DOHH2 (cell line): ENCODE measurements around the gene BAX.

Experiments
- H3F3A ChIP-seq: fragments of 200-600 bp; sonication (generic), shearing (Covaris generic); 2 replicates; pipeline ENCODE4 v1.6.0; 2016; ENCODE audit warnings: antibody characterized with exemption, mild to moderate bottlenecking; ENCODE audit not compliant: control insufficient read depth, insufficient read depth
- H3K27ac ChIP-seq: fragments of 200-600 bp; sonication (generic); 2 replicates; pipeline ENCODE4 v1.5.1; 2014; ENCODE audit warnings: low read depth, mild to moderate bottlenecking, low read length, moderate library complexity
- H3K27me3 ChIP-seq: fragments of 200-600 bp; sonication (generic); 2 replicates; pipeline ENCODE4 v1.6.1; 2014; ENCODE audit warnings: mild to moderate bottlenecking, low read length, mixed read lengths; ENCODE audit not compliant: control insufficient read depth
- H3K36me3 ChIP-seq: fragments of 200-600 bp; sonication (generic); 2 replicates; pipeline ENCODE4 v1.6.1; 2014; ENCODE audit warnings: mild to moderate bottlenecking, low read length, moderate library complexity, mixed read lengths; ENCODE audit not compliant: control insufficient read depth
- H3K4me1 ChIP-seq: fragments of 200-600 bp; sonication (generic); 2 replicates; pipeline ENCODE4 v1.6.1; 2014; ENCODE audit warnings: mild to moderate bottlenecking, low read length, mixed read lengths; ENCODE audit not compliant: control insufficient read depth
- H3K4me2 ChIP-seq: fragments of 200-600 bp; sonication (generic); 2 replicates; pipeline ENCODE4 v1.6.0; 2014; ENCODE audit warnings: mild to moderate bottlenecking, low read length, moderate library complexity
- H3K4me3 ChIP-seq: fragments of 200-600 bp; sonication (generic); 2 replicates; pipeline ENCODE4 v1.5.1; 2014; ENCODE audit warnings: mild to moderate bottlenecking, low read length, mixed read lengths
- H3K79me2 ChIP-seq: fragments of 200-600 bp; sonication (generic); 2 replicates; pipeline ENCODE4 v1.6.1; 2014; ENCODE audit warnings: mild to moderate bottlenecking, low read length, mixed read lengths; ENCODE audit not compliant: control insufficient read depth
- H3K9me2 ChIP-seq: fragments of 200-600 bp; sonication (generic); replicated peaks from 2 replicates; pipeline ENCODE4 v1.6.1; 2014; ENCODE audit warnings: mild to moderate bottlenecking, low read length, mixed read lengths; ENCODE audit not compliant: control insufficient read depth
- H3K9me3 ChIP-seq: fragments of 200-600 bp; sonication (generic); 2 replicates; pipeline ENCODE4 v1.6.1; 2014; ENCODE audit warnings: antibody characterized with exemption, low read length, mixed read lengths; ENCODE audit not compliant: control insufficient read depth, insufficient read depth
- H4K20me1 ChIP-seq: fragments of 200-600 bp; sonication (generic); 2 replicates; pipeline ENCODE4 v1.6.0; 2014; ENCODE audit warnings: low read depth, mild to moderate bottlenecking, antibody characterized with exemption, low read length, moderate library complexity; ENCODE audit not compliant: control insufficient read depth, insufficient read depth
- CTCF ChIP-seq: fragments of 200-600 bp; sonication (generic); IDR thresholded peaks from one replicate; pipeline ENCODE4 v1.5.1; 2014; ENCODE audit warnings: antibody characterized with exemption, mild to moderate bottlenecking, low read depth, low read length; ENCODE audit not compliant: poor library complexity, severe bottlenecking
- EZH2phosphoT487 ChIP-seq: fragments of 200-600 bp; sonication (generic); IDR thresholded peaks from 2 replicates; pipeline ENCODE4 v1.6.1; 2017; ENCODE audit warnings: borderline replicate concordance, mild to moderate bottlenecking, antibody characterized with exemption, low read length, moderate library complexity, mixed read lengths

BAX gene

GRCh38 chr19:48954595-48955307 lies at the start of gene BAX:
Gene BAX, plus strand, starts transcription at chr19:48954875. Its CDS starts 54 bp downstream, at chr19:48954929.
- H3K27me3 ChIP-seq, result no peaks in the 10 kb centered on the region

GRCh38 chr19:48905664-48906063 lies 49.0 kb upstream of the BAX start:
- H3K4me1 ChIP-seq, result peaks cover 41% of the 10 kb centered on the region
- H3F3A ChIP-seq, result 0 out of 2 replicates have a peak, but pooled peaks cover 7% of the 10 kb centered on the region
- H4K20me1 ChIP-seq, result no peaks in the 10 kb centered on the region
- peaks cover 50% of the 10 kb centered on the region for H3K36me3 ChIP-seq
- H3K4me2 ChIP-seq, result no peak overlapping the region
- no peaks in the 10 kb centered on the region for H3K9me2 ChIP-seq
- no peak overlapping the region for H3K4me3 ChIP-seq
- no peaks in the 10 kb centered on the region for H3K27me3 ChIP-seq
- H3K9me3 ChIP-seq, result no peaks in the 10 kb centered on the region
- no peak for TF ChIP-seq CTCF
- TF ChIP-seq EZH2phosphoT487, result no peak
- H3K79me2 ChIP-seq, result peaks cover 23% of the 10 kb centered on the region
- H3K27ac ChIP-seq, result no peak overlapping the region

More at GRCh38 chr19:48954595-48955307, at the start of gene BAX:
- peaks cover 56% of the 10 kb centered on the region for H3K4me1 ChIP-seq
- H3K9me2 ChIP-seq, result no peaks in the 10 kb centered on the region
- no peaks in the 10 kb centered on the region for H3K9me3 ChIP-seq
- H3K36me3 ChIP-seq, result peaks cover 23% of the 10 kb centered on the region
- H4K20me1 ChIP-seq, result no peaks in the 10 kb centered on the region
- TF ChIP-seq EZH2phosphoT487 (no peak), CTCF (peak; percentile 14)
- peak within 1 kb of the TSS; percentile 60 for H3K27ac ChIP-seq
- peaks cover 24% of the 10 kb centered on the region for H3K79me2 ChIP-seq
- H3K4me2 ChIP-seq, result peak within 1 kb of the TSS; percentile 87
- H3K4me3 ChIP-seq, result peak within 1 kb of the TSS; percentile 92
- no peaks in the 10 kb centered on the region; the same call in 1 of the 2 replicates for H3F3A ChIP-seq

GRCh38 chr19:48906324-48906723 lies 48.4 kb upstream of the BAX start:
- Histone ChIP-seq H3K27me3 (no peaks in the 10 kb centered on the region), H3K4me2 (no peak overlapping the region), H3K79me2 (peaks cover 18% of the 10 kb centered on the region), H3K36me3 (peaks cover 51% of the 10 kb centered on the region), H3K27ac (no peak overlapping the region), H4K20me1 (no peaks in the 10 kb centered on the region), H3K4me3 (no peak overlapping the region), H3K9me3 (no peaks in the 10 kb centered on the region), H3K9me2 (no peaks in the 10 kb centered on the region), H3F3A (0 out of 2 replicates have a peak, but pooled peaks cover 7% of the 10 kb centered on the region), H3K4me1 (peaks cover 40% of the 10 kb centered on the region)
- TF ChIP-seq CTCF (no peak), EZH2phosphoT487 (no peak)
